ENCODE results near the gene SNX1. TPM values are rescaled to one million over a fixed set of nuclear protein-coding genes. Genes with fewer than 3 reads are reported as not detected.

SNX1 gene
- polyA plus RNA-seq, 2 of the 4 experiments (the other 2 are of a cell fraction): 86.7 to 89.4 TPM

DNA sequence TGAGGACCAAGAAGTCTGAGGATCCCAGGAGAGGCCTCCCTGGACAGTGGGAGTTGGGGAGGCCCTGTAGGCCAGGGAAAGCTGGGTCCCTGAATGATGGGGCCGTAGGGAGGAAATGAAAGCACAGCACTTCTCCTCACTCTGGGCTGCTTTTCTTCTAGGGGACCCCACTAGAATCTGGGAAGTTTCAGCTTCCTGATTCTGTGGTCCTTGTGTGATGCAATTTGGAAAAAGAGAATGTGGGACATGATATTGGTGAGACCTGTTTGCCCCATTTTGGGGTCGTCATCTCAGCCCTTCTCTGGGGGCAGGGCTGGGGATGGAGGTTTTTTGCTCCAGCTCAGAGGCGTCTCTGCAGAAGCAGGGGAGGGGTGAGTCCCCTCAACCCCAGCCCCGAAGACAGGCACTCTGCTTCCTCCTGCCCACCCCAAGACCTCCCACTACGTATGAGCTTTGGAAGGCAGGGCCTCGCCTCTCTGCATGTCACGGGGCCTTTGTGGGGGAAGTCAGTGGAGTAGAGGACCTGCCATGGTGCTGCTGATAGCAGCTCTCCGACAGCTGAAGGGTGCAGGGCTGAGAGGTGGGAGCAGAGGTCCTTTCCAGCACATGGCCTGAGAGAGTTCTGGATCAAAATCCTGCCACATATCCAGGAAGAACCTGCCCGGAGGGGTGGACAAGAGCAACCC is 54.3 kb downstream of the SNX1 start (continued):
- no peak for TF ChIP-seq CBX8 (IDR thresholded peaks at IDR 0.05)
- TF ChIP-seq RFX5 (IDR thresholded peaks at IDR 0.05): no peak

GRCh38 chr15:64151727-64152506 is 56.1 kb downstream of the SNX1 start, which contains the start of gene SNX22:
Gene SNX22 (plus strand): TSS chr15:64151731. CDS start chr15:64151776, 45 bp downstream.
- ChIA-PET POLR2A (interaction anchor here (2.7 kb wide), 1 partner anchor 7 kb away, joined by 9 read pairs; no protein-coding TSS in a partner anchor), CTCF (interaction anchor here (1.0 to 5.2 kb wide), 11 partner anchors 9 to 656 kb away, joined by 3 to 69 read pairs (median 20); partner anchors contain the start of genes CIAO2A, PPIB and SNX1)
- DNase-seq (ENCODE audit: low read depth in 1 of 2, low spot score in 1 of 2) (no peak), FAIRE-seq (no peak), ATAC-seq (peak; percentile 1; a peak in 4 of 6 replicates)
- Histone ChIP-seq H3K4me1 (peaks cover 9% of the 10 kb centered on the region; the same call in 1 of the 3 replicates), H3K4me3 (peak within 1 kb of the TSS; percentile 70), H3K4me2 (peak within 1 kb of the TSS; percentile 90), H3K9me3 (no peaks in the 10 kb centered on the region), H3K27ac (peak within 1 kb of the TSS; percentile 63 to 71)
- TF ChIP-seq, protein P1, sequence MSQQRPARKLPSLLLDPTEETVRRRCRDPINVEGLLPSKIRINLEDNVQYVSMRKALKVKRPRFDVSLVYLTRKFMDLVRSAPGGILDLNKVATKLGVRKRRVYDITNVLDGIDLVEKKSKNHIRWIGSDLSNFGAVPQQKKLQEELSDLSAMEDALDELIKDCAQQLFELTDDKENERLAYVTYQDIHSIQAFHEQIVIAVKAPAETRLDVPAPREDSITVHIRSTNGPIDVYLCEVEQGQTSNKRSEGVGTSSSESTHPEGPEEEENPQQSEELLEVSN (IDR thresholded peaks at IDR 0.05; ENCODE audit: borderline replicate concordance, low read depth): peak; percentile 47; the same call in 1 of the 2 replicates
- TF ChIP-seq FOXS1 (CRISPR knock-in tag; IDR thresholded peaks at IDR 0.05) (no peak), SMC3 (IDR thresholded peaks at IDR 0.05) (no peak), FOSL2 (IDR thresholded peaks at IDR 0.05) (no peak), FOSL2 (CRISPR knock-in tag; IDR thresholded peaks at IDR 0.05) (no peak), BHLHE40 (IDR thresholded peaks at IDR 0.05; ENCODE audit: low read depth, low read length) (no peak), RAD21 (conservative IDR thresholded peaks at IDR 0.05 in 1 of 2, IDR thresholded peaks at IDR 0.05 in 1 of 2) (no peak), HOXB13 (CRISPR knock-in tag; IDR thresholded peaks at IDR 0.05; ENCODE audit: low read depth) (no peak), ESRRA (IDR thresholded peaks at IDR 0.05; ENCODE audit: borderline replicate concordance, low read length) (no peak), ZC3H11A (IDR thresholded peaks at IDR 0.05) (no peak), JUN (IDR thresholded peaks at IDR 0.05) (peak in 1 of 2 experiments; percentile 43; a peak in 1 of 5 replicates), HOXA7 (CRISPR knock-in tag; IDR thresholded peaks at IDR 0.05) (no peak), CHD2 (IDR thresholded peaks at IDR 0.05; ENCODE audit: low read length, partially characterized antibody) (no peak)
- WGBS (ENCODE audit: missing lambda C conversion rate): 17% methylated on average over 22 of the region's 83 CpGs

DNA sequence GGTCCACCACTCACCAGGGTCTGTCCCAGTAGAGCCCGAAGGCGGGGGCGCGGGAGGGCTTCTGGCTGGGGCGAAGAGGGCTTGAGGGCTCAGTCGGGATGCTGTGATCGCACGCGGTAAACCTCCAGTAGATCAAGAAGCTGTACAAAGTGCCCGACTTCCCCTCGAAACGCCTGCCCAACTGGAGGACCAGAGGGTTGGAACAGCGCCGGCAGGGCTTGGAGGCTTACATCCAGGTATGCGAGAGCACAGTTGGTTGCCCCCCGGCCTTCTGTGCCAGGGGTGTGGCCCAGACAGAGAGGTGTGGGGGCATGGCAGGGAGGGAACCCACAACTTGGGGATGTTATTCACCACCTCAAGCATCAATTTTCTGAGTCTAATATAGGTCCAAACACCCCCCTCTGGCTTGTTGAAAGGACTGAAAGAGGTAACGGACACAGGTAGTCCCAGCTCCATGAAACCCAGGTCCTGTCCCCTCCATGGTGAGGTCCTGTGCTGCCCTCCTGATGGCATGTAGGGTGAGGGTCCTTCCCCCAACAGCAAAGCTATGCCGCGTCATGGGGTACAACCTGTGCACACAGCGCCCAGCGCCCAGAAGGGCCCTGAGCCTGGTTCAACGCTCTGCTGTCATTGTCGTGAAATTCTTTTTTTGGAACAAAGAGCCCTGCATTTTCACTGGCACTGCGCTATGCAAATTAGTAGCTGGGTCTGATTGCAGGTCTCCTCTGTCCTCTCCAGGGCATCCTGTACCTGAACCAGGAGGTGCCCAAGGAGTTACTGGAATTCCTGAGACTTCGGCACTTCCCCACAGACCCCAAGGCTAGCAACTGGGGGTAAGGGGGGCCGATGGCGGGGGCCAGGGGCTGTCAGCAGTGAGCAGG is 57.0 kb downstream of the SNX1 start:
- POLR2A ChIA-PET: interaction anchor here (2.7 kb wide), 2 partner anchors 8 to 10 kb away, joined by 9 to 19 read pairs; partner anchors contain the start of gene PPIB
- ATAC-seq (peak; percentile 4 to 9; a peak in 4 of 6 replicates), FAIRE-seq (no peak), DNase-seq (ENCODE audit: low read depth in 1 of 2, low spot score in 1 of 2) (no peak)
- Histone ChIP-seq H3K4me2 (peak overlapping the region; percentile 90), H3K4me3 (peak overlapping the region; percentile 70), H3K4me1 (peaks cover 9% of the 10 kb centered on the region; the same call in 1 of the 3 replicates), H3K27ac (peak overlapping the region in 1 of 2 experiments; percentile 32; a peak in 2 of 6 replicates), H3K9me3 (no peaks in the 10 kb centered on the region)
- CTCF ChIA-PET: interaction anchor here (0.6 to 5.2 kb wide), 37 partner anchors 10 to 962 kb away, joined by 3 to 69 read pairs (median 5); partner anchors contain the start of genes CIAO2A, PPIB and SNX1
- 79% methylated on average over 27 of the region's 27 CpGs for WGBS (ENCODE audit: missing lambda C conversion rate)
- TF ChIP-seq FOXS1 (CRISPR knock-in tag; IDR thresholded peaks at IDR 0.05) (no peak), ZFP36 (IDR thresholded peaks at IDR 0.05; ENCODE audit: borderline replicate concordance, partially characterized antibody) (no peak), BCL3 (IDR thresholded peaks at IDR 0.05) (no peak), JUN (IDR thresholded peaks at IDR 0.05) (no peak), ZC3H11A (IDR thresholded peaks at IDR 0.05) (no peak), HOXB5 (CRISPR knock-in tag; IDR thresholded peaks at IDR 0.05) (no peak), HES2 (IDR thresholded peaks at IDR 0.05) (no peak), MAZ (IDR thresholded peaks at IDR 0.05; ENCODE audit: borderline replicate concordance, low read depth, low read length) (no peak), RNF2 (IDR thresholded peaks at IDR 0.05; ENCODE audit: borderline replicate concordance, low read depth) (no peak), KDM5A (IDR thresholded peaks at IDR 0.05) (no peak), BHLHE40 (IDR thresholded peaks at IDR 0.05; ENCODE audit: low read depth, low read length) (no peak), CEBPB (IDR thresholded peaks at IDR 0.05) (no peak), HEYL (CRISPR knock-in tag; IDR thresholded peaks at IDR 0.05) (no peak)
- TF ChIP-seq, protein P2, sequence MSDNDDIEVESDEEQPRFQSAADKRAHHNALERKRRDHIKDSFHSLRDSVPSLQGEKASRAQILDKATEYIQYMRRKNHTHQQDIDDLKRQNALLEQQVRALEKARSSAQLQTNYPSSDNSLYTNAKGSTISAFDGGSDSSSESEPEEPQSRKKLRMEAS (IDR thresholded peaks at IDR 0.05): no peak
- TF ChIP-seq, protein P3, sequence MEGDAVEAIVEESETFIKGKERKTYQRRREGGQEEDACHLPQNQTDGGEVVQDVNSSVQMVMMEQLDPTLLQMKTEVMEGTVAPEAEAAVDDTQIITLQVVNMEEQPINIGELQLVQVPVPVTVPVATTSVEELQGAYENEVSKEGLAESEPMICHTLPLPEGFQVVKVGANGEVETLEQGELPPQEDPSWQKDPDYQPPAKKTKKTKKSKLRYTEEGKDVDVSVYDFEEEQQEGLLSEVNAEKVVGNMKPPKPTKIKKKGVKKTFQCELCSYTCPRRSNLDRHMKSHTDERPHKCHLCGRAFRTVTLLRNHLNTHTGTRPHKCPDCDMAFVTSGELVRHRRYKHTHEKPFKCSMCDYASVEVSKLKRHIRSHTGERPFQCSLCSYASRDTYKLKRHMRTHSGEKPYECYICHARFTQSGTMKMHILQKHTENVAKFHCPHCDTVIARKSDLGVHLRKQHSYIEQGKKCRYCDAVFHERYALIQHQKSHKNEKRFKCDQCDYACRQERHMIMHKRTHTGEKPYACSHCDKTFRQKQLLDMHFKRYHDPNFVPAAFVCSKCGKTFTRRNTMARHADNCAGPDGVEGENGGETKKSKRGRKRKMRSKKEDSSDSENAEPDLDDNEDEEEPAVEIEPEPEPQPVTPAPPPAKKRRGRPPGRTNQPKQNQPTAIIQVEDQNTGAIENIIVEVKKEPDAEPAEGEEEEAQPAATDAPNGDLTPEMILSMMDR (IDR thresholded peaks at IDR 0.05): no peak
- TF ChIP-seq, protein P1 (IDR thresholded peaks at IDR 0.05; ENCODE audit: borderline replicate concordance, low read depth): no peak

All from A549 (cell line).